ENCODE measurements around the gene GPR146. TPM values are rescaled to one million over a fixed set of nuclear protein-coding genes. Genes with fewer than 3 reads are reported as not detected.

The GPR146 gene
- total and polyA plus RNA-seq, 9 of the 15 experiments (the other 6 are each of a cell fraction or from before 2014, with no cell fraction given), result 0.22 to 3.6 (median 0.64) TPM; not detected in 2

DNA sequence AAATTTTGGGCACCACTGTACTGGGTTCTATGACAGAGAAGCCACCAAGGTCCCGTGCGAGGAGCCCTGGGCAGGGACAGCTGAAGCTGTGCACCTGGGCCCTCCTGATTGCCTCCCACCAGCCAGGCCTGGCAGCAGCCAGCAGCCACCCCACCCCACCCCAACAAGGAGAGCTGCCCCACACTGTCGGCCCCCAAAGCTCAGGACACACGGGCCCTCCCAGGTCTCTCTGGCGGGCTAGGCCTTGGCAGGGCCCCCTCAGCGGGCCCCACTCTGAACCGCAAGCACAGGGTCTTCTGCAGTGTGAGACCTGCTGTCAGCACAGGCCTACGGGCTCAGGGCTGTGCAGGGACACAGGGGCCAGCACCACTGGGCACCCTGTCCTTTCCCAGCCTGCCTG is 5.5 kb downstream of the GPR146 start:
- FAIRE-seq, result no peak
- Histone ChIP-seq H3K79me2 (ENCODE audit: control insufficient read depth, insufficient read depth, low read length) (peaks cover 6% of the 10 kb centered on the region; the same call in 1 of the 3 replicates), H3K4me1 (replicated peaks in 1 of 2; ENCODE audit: control insufficient read depth in 2 of 2, insufficient read depth in 2 of 2, low read length in 2 of 2) (peaks cover 32 to 74% of the 10 kb centered on the region in 2 experiments), H3K27ac (ENCODE audit: extremely low read depth, low read depth, low read length) (no peak overlapping the region), H3K4me2 (ENCODE audit: insufficient read depth, low read length) (no peak overlapping the region), H3K9me1 (ENCODE audit: control insufficient read depth, insufficient read depth, low read length) (no peaks in the 10 kb centered on the region), H3K9me3 (replicated peaks; ENCODE audit: control insufficient read depth, insufficient read depth, low read depth, low read length) (no peaks in the 10 kb centered on the region), H3K36me3 (ENCODE audit: control insufficient read depth, insufficient read depth, low read length) (no peaks in the 10 kb centered on the region; the same call in 2 of the 3 replicates), H3K27me3 (ENCODE audit: control insufficient read depth in 2 of 2, insufficient read depth in 2 of 2, low read length in 2 of 2) (no peaks in the 10 kb centered on the region), H2AFZ (ENCODE audit: low read depth, low read length) (no peak overlapping the region), H4K20me1 (replicated peaks; ENCODE audit: control insufficient read depth, insufficient read depth, low read length) (peaks cover 5% of the 10 kb centered on the region; the same call in 1 of the 2 replicates), H3K4me3 (no peak overlapping the region), H3K9ac (ENCODE audit: insufficient read depth in 1 of 2, low read depth in 2 of 2, low read length in 2 of 2) (peak overlapping the region in 1 of 2 experiments; percentile 56; a peak in 1 of 4 replicates)
- DNase-seq (ENCODE audit: extremely low read depth in 1 of 4, low spot score in 3 of 4), result no peak
- ChIA-PET POLR2A (interaction anchor here (0.7 kb wide), 1 partner anchor 1708 kb away, joined by 3 read pairs; no protein-coding TSS in a partner anchor), CTCF (ENCODE audit: low intra/inter-chr PET ratio) (no interaction called here)
- ATAC-seq, result no peak
- 96% methylated on average over 4 of the region's 8 CpGs for WGBS (ENCODE audit: insufficient coverage, low coverage, missing lambda C conversion rate)
- intact Hi-C loops (cut with micrococcal nuclease), result no loop called here
- in situ Hi-C loops (cut with MboI), result no loop called here
- BruUV-seq (replicated peaks), result no TSS peak
- no peak for TF ChIP-seq ZSCAN32 (CRISPR knock-in tag; IDR thresholded peaks at IDR 0.05)
- no peak for TF ChIP-seq ZNF696 (CRISPR knock-in tag; conservative IDR thresholded peaks at IDR 0.05)
- TF ChIP-seq, protein P1, sequence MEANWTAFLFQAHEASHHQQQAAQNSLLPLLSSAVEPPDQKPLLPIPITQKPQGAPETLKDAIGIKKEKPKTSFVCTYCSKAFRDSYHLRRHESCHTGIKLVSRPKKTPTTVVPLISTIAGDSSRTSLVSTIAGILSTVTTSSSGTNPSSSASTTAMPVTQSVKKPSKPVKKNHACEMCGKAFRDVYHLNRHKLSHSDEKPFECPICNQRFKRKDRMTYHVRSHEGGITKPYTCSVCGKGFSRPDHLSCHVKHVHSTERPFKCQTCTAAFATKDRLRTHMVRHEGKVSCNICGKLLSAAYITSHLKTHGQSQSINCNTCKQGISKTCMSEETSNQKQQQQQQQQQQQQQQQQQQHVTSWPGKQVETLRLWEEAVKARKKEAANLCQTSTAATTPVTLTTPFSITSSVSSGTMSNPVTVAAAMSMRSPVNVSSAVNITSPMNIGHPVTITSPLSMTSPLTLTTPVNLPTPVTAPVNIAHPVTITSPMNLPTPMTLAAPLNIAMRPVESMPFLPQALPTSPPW (CRISPR knock-in tag; IDR thresholded peaks at IDR 0.05), result no peak
- TF ChIP-seq TAF1 (IDR thresholded peaks at IDR 0.05; ENCODE audit: control insufficient read depth, extremely low read depth, insufficient read depth, low read length, severe bottlenecking), result no peak
- TF ChIP-seq ZSCAN29 (IDR thresholded peaks at IDR 0.05), result no peak
- no peak for TF ChIP-seq RBM25 (IDR thresholded peaks at IDR 0.05; ENCODE audit: low read depth, low read length, severe bottlenecking)
- TF ChIP-seq EWSR1 (IDR thresholded peaks at IDR 0.05; ENCODE audit: borderline replicate concordance, low read depth, partially characterized antibody), result no peak
- no peak for TF ChIP-seq ZNF507 (tag; conservative IDR thresholded peaks at IDR 0.05)
- no peak for TF ChIP-seq ZFPM2 (CRISPR knock-in tag; IDR thresholded peaks at IDR 0.05)
- TF ChIP-seq, protein P2, sequence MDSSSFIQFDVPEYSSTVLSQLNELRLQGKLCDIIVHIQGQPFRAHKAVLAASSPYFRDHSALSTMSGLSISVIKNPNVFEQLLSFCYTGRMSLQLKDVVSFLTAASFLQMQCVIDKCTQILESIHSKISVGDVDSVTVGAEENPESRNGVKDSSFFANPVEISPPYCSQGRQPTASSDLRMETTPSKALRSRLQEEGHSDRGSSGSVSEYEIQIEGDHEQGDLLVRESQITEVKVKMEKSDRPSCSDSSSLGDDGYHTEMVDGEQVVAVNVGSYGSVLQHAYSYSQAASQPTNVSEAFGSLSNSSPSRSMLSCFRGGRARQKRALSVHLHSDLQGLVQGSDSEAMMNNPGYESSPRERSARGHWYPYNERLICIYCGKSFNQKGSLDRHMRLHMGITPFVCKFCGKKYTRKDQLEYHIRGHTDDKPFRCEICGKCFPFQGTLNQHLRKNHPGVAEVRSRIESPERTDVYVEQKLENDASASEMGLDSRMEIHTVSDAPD (CRISPR knock-in tag; IDR thresholded peaks at IDR 0.05), result no peak
